Activated CD8-positive, alpha-beta T cell treated with anti-CD3 and anti-CD28 coated beads for 36 hours (primary cell): ENCODE data around the gene TCP11L2. TPM values are rescaled to one million over a fixed set of nuclear protein-coding genes. Genes with fewer than 3 reads are reported as not detected.

Source experiments
- ATAC-seq: fragments of 200-7000 bp; cut with Tn5 transposase; one replicate; pipeline ENCODE4 v1.10.0; 2021; ENCODE audit warnings: mild to moderate bottlenecking, moderate library complexity
- CTCF ChIA-PET: fragments of 350-600 bp; sonication (Branson Sonifier 250); formaldehyde crosslinking; loops from one replicate; lab custom pipeline; 2021; ENCODE audit warnings: antibody characterized with exemption; lab: Charles Lee
- POLR2A ChIA-PET: fragments of 350-600 bp; sonication (Branson Sonifier 250); formaldehyde crosslinking; loops from one replicate; lab custom pipeline; 2021; ENCODE audit warnings: antibody characterized with exemption; lab: Charles Lee
- DNase-seq: peaks from one replicate; pipeline ENCODE4 v3.0.0-alpha.2; 2020
- H3K27ac Mint-ChIP-seq: one replicate; pipeline ENCODE4 v1.8.0; 2021; ENCODE audit warnings: mild to moderate bottlenecking, mixed read lengths
- H3K27me3 Mint-ChIP-seq: one replicate; pipeline ENCODE4 v1.8.0; 2021; ENCODE audit warnings: mixed read lengths
- H3K36me3 Mint-ChIP-seq: one replicate; pipeline ENCODE4 v1.8.0; 2021; ENCODE audit warnings: low read depth, mixed read lengths
- H3K4me1 Mint-ChIP-seq: one replicate; pipeline ENCODE4 v1.8.0; 2021; ENCODE audit warnings: low read depth, mixed read lengths
- H3K4me3 Mint-ChIP-seq: one replicate; pipeline ENCODE4 v1.8.0; 2021; ENCODE audit warnings: mild to moderate bottlenecking, moderate library complexity, mixed read lengths
- H3K9me3 Mint-ChIP-seq: one replicate; pipeline ENCODE4 v1.8.0; 2021; ENCODE audit warnings: mixed read lengths
- CTCF ChIP-seq: fragments of 200-600 bp; IDR thresholded peaks from one replicate; pipeline ENCODE4 v1.8.0; 2022; ENCODE audit warnings: antibody characterized with exemption, mild to moderate bottlenecking
- intact Hi-C: fragments of 100-400 bp; cut with micrococcal nuclease; formaldehyde crosslinking; loops from one replicate; pipeline ENCODE4 v1.10.0; 2022
- total RNA-seq, 2 experiments: library from RNA; stranded (reverse); gene quantifications; one replicate each; pipeline ENCODE4 v1.2.3, GENCODE V29; 2021

The TCP11L2 gene
- total RNA-seq, 2 experiments from 2014 or later = 11.9 to 13.2 TPM

- no peaks in the 10 kb centered on the region for H3K4me1 Mint-ChIP-seq
- H3K27me3 Mint-ChIP-seq = peaks cover 1% of the 10 kb centered on the region
- ChIA-PET POLR2A (no interaction called here), CTCF (interaction anchor here (1.4 to 2.0 kb wide), 3 partner anchors 8 to 48 kb away, joined by 3 to 8 read pairs (median 3); no protein-coding TSS in a partner anchor)
- intact Hi-C loops = no loop called here
- H3K9me3 Mint-ChIP-seq = no peaks in the 10 kb centered on the region
- H3K4me3 Mint-ChIP-seq = no peak overlapping the region
- H3K27ac Mint-ChIP-seq = no peak overlapping the region
- DNase-seq (no peak), ATAC-seq (no peak)
- no peak for TF ChIP-seq CTCF
- no peaks in the 10 kb centered on the region for H3K36me3 Mint-ChIP-seq
Measured at GRCh38 chr12:106271575-106272505, 30.7 kb upstream of the TCP11L2 start.

GRCh38 chr12:106273491-106273890 lies 29.0 kb upstream of the TCP11L2 start:
- H3K4me1 Mint-ChIP-seq = no peaks in the 10 kb centered on the region
- ChIA-PET CTCF (no interaction called here), POLR2A (interaction anchor here (0.6 kb wide), 1 partner anchor 271 kb away, joined by 3 read pairs; no protein-coding TSS in a partner anchor)
- DNase-seq (no peak), ATAC-seq (no peak)
- no peak overlapping the region for H3K4me3 Mint-ChIP-seq
- H3K27me3 Mint-ChIP-seq = peaks cover 1% of the 10 kb centered on the region
- no peak overlapping the region for H3K27ac Mint-ChIP-seq
- H3K9me3 Mint-ChIP-seq = no peaks in the 10 kb centered on the region
- intact Hi-C loops = no loop called here
- TF ChIP-seq CTCF = no peak
- H3K36me3 Mint-ChIP-seq = no peaks in the 10 kb centered on the region

GRCh38 chr12:106274012-106274411 lies 28.5 kb upstream of the TCP11L2 start:
- Mint-ChIP-seq H3K4me3 (no peak overlapping the region), H3K9me3 (no peaks in the 10 kb centered on the region), H3K27ac (no peak overlapping the region), H3K27me3 (peaks cover 1% of the 10 kb centered on the region), H3K4me1 (no peaks in the 10 kb centered on the region), H3K36me3 (no peaks in the 10 kb centered on the region)
- intact Hi-C loops = no loop called here
- ChIA-PET POLR2A (interaction anchor here (0.6 kb wide), 1 partner anchor 271 kb away, joined by 3 read pairs; no protein-coding TSS in a partner anchor), CTCF (no interaction called here)
- no peak for DNase-seq
- ATAC-seq = no peak
- no peak for TF ChIP-seq CTCF

GRCh38 chr12:106274575-106275121 lies 27.9 kb upstream of the TCP11L2 start:
- intact Hi-C loops = no loop called here
- no peak for TF ChIP-seq CTCF
- DNase-seq (no peak), ATAC-seq (no peak)
- Mint-ChIP-seq H3K27me3 (peaks cover 1% of the 10 kb centered on the region), H3K4me1 (no peaks in the 10 kb centered on the region), H3K27ac (no peak overlapping the region), H3K4me3 (no peak overlapping the region), H3K9me3 (no peaks in the 10 kb centered on the region), H3K36me3 (no peaks in the 10 kb centered on the region)
- ChIA-PET CTCF (interaction anchor here (0.6 to 0.7 kb wide), 2 partner anchors 47 to 51 kb away, joined by 3 read pairs; no protein-coding TSS in a partner anchor), POLR2A (no interaction called here)

- ATAC-seq (no peak), DNase-seq (no peak)
- ChIA-PET POLR2A (no interaction called here), CTCF (interaction anchor here (0.6 to 0.7 kb wide), 2 partner anchors 21 to 48 kb away, joined by 3 read pairs; no protein-coding TSS in a partner anchor)
- no peak overlapping the region for H3K4me3 Mint-ChIP-seq
- H3K9me3 Mint-ChIP-seq = no peaks in the 10 kb centered on the region
- TF ChIP-seq CTCF = no peak
- H3K4me1 Mint-ChIP-seq = no peaks in the 10 kb centered on the region
- no peaks in the 10 kb centered on the region for H3K36me3 Mint-ChIP-seq
- intact Hi-C loops = no loop called here
- no peak overlapping the region for H3K27ac Mint-ChIP-seq
- H3K27me3 Mint-ChIP-seq = peaks cover 1% of the 10 kb centered on the region
Measured at GRCh38 chr12:106275458-106275857, 27.1 kb upstream of the TCP11L2 start.
